ENCODE results near the gene CRYGN. TPM values are rescaled to one million over a fixed set of nuclear protein-coding genes. Genes with fewer than 3 reads are reported as not detected.

Gene CRYGN
- total and polyA plus RNA-seq, 2 donors (not counting 1 experiment from before 2014, with no cell fraction given): 0.07 to 0.50 TPM

GRCh38 chr7:151447312-151447711 is 7.4 kb upstream of the CRYGN start:
- Histone ChIP-seq H2AFZ (ENCODE audit: low read length) (no peak overlapping the region), H3K9ac (ENCODE audit: insufficient read depth, low read length) (no peak overlapping the region)
- TF ChIP-seq CTCF (conservative IDR thresholded peaks at IDR 0.05 in 1 of 2, IDR thresholded peaks at IDR 0.05 in 1 of 2; ENCODE audit: low read depth in 1 of 2, low read length in 2 of 2): no peak
- TF ChIP-seq EZH2 (IDR thresholded peaks at IDR 0.05; ENCODE audit: low read length, missing control alignments): no peak

GRCh38 chr7:151446412-151446811 is 6.5 kb upstream of the CRYGN start:
- Histone ChIP-seq H3K4me3 (replicated peaks in 1 of 4; ENCODE audit: control extremely low read depth in 1 of 4, insufficient read depth in 1 of 4, low read depth in 3 of 4, low read length in 4 of 4) (no peak overlapping the region), H3K27me3 (ENCODE audit: control insufficient read depth, insufficient read depth, low read length) (no peaks in the 10 kb centered on the region), H3K27ac (ENCODE audit: insufficient read depth, low read length) (no peak overlapping the region), H3K79me2 (ENCODE audit: control insufficient read depth, insufficient read depth, low read length) (no peaks in the 10 kb centered on the region), H3K4me1 (ENCODE audit: control insufficient read depth, extremely low read depth, insufficient read depth, low read length) (no peaks in the 10 kb centered on the region), H3K9me3 (ENCODE audit: control insufficient read depth, insufficient read depth, low read depth, low read length) (no peaks in the 10 kb centered on the region), H3K9ac (ENCODE audit: insufficient read depth, low read length) (no peak overlapping the region), H2AFZ (ENCODE audit: low read length) (no peak overlapping the region), H3K36me3 (ENCODE audit: control insufficient read depth, insufficient read depth, low read length) (no peaks in the 10 kb centered on the region), H3K4me2 (ENCODE audit: extremely low read depth, insufficient read depth, low read length) (no peak overlapping the region), H4K20me1 (ENCODE audit: control insufficient read depth, extremely low read depth, insufficient read depth, low read length) (no peaks in the 10 kb centered on the region)
- DNase-seq (ENCODE audit: low read depth in 2 of 2): no peak
- no peak for TF ChIP-seq CTCF (conservative IDR thresholded peaks at IDR 0.05 in 1 of 2, IDR thresholded peaks at IDR 0.05 in 1 of 2; ENCODE audit: low read depth in 1 of 2, low read length in 2 of 2)

More at GRCh38 chr7:151447312-151447711, 7.4 kb upstream of the CRYGN start:
- Histone ChIP-seq H3K79me2 (ENCODE audit: control insufficient read depth, insufficient read depth, low read length) (no peaks in the 10 kb centered on the region), H3K9me3 (ENCODE audit: control insufficient read depth, insufficient read depth, low read depth, low read length) (no peaks in the 10 kb centered on the region), H4K20me1 (ENCODE audit: control insufficient read depth, extremely low read depth, insufficient read depth, low read length) (no peaks in the 10 kb centered on the region), H3K4me3 (replicated peaks in 1 of 4; ENCODE audit: control extremely low read depth in 1 of 4, insufficient read depth in 1 of 4, low read depth in 3 of 4, low read length in 4 of 4) (no peak overlapping the region), H3K4me2 (ENCODE audit: extremely low read depth, insufficient read depth, low read length) (no peak overlapping the region), H3K4me1 (ENCODE audit: control insufficient read depth, extremely low read depth, insufficient read depth, low read length) (no peaks in the 10 kb centered on the region), H3K27ac (ENCODE audit: insufficient read depth, low read length) (no peak overlapping the region), H3K36me3 (ENCODE audit: control insufficient read depth, insufficient read depth, low read length) (no peaks in the 10 kb centered on the region), H3K27me3 (ENCODE audit: control insufficient read depth, insufficient read depth, low read length) (no peaks in the 10 kb centered on the region)
- DNase-seq (ENCODE audit: low read depth in 2 of 2): no peak

- Histone ChIP-seq H3K4me2 (ENCODE audit: extremely low read depth, insufficient read depth, low read length) (no peak overlapping the region), H3K4me3 (replicated peaks in 1 of 4; ENCODE audit: control extremely low read depth in 1 of 4, insufficient read depth in 1 of 4, low read depth in 3 of 4, low read length in 4 of 4) (no peak overlapping the region), H3K27me3 (ENCODE audit: control insufficient read depth, insufficient read depth, low read length) (no peaks in the 10 kb centered on the region), H3K4me1 (ENCODE audit: control insufficient read depth, extremely low read depth, insufficient read depth, low read length) (peaks cover 5% of the 10 kb centered on the region), H2AFZ (ENCODE audit: low read length) (no peak overlapping the region), H3K27ac (ENCODE audit: insufficient read depth, low read length) (no peak overlapping the region), H3K79me2 (ENCODE audit: control insufficient read depth, insufficient read depth, low read length) (no peaks in the 10 kb centered on the region), H3K36me3 (ENCODE audit: control insufficient read depth, insufficient read depth, low read length) (no peaks in the 10 kb centered on the region), H3K9me3 (ENCODE audit: control insufficient read depth, insufficient read depth, low read depth, low read length) (no peaks in the 10 kb centered on the region), H3K9ac (ENCODE audit: insufficient read depth, low read length) (no peak overlapping the region), H4K20me1 (ENCODE audit: control insufficient read depth, extremely low read depth, insufficient read depth, low read length) (no peaks in the 10 kb centered on the region)
- no peak for DNase-seq (ENCODE audit: low read depth in 2 of 2)
- TF ChIP-seq EZH2 (IDR thresholded peaks at IDR 0.05; ENCODE audit: low read length, missing control alignments) (no peak), CTCF (conservative IDR thresholded peaks at IDR 0.05 in 1 of 2, IDR thresholded peaks at IDR 0.05 in 1 of 2; ENCODE audit: low read depth in 1 of 2, low read length in 2 of 2) (no peak)
Observed at GRCh38 chr7:151444632-151445031, 4.7 kb upstream of the CRYGN start.
